Vagina (tissue), 2 donors: ENCODE results near the gene LSM12.

Experiments
- POLR2A ChIP-seq, 2 donors: fragments of 450-650 bp; IDR thresholded peaks; one replicate each; pipeline ENCODE4 v1.6.1; 2017; ENCODE audit warnings: antibody characterized with exemption in 2 of 2, mild to moderate bottlenecking in 2 of 2, moderate library complexity in 2 of 2
- POLR2AphosphoS5 ChIP-seq, 2 donors: sonication (generic); formaldehyde crosslinking; IDR thresholded peaks; one replicate each; pipeline ENCODE4 v1.9.0; 2017; ENCODE audit warnings: antibody characterized with exemption in 2 of 2, mild to moderate bottlenecking in 2 of 2, low read depth in 1 of 2; ENCODE audit not compliant: insufficient read depth in 1 of 2

DNA sequence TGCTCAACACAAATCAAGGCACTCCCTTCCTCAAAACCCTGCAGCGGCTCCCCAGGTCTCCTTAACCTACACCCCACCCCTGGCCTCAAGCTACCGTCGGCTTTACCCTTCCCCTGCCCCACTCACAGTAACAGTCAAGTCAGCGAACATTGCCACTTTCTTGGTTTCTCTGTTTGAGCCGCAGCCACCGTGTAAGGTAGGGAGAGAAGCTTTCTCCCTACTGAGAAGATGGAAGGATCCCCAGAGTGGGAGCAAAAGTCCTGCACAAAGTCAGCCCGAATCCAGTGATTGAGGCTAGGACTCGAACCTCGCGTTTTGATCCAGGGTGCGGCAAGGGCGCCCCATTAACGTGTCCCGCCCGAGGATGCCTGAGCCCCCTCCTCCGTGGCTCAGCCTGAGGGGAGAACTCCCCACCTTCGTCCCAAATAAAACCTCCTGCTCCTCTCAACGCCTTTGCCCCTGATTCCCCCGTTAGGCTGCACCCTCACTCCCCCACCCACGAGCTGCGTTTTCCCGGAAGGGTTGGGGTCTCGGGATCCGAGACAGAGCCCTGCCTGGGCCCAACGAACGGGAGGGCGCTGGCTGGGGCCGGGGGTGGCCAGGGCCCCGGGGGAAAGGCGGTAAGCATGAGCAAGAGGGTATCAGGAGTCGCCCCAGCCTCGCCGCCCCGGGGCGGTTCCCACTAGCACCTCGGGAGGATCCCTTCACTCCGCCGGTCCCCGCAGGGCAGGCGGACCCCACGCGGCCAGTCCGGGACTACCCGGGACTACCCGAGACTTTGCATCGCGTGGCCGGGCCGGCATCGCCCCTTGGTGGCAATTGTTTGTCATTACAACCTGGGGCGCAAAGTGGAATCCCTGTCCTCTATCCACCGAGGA is 72.0 kb downstream of the LSM12 start:
- TF ChIP-seq POLR2AphosphoS5 (IDR thresholded peaks at IDR 0.05; ENCODE audit: insufficient read depth in 1 of 2, low read depth in 1 of 2) = no peak
- no peak for TF ChIP-seq POLR2A (IDR thresholded peaks at IDR 0.05)
